Mesenchymal stem cell (in vitro differentiated cells and primary cell): Measurements from ENCODE around the gene M6PR.
"Not testable (repeated sequence)": the region's sequence is repeated elsewhere in the genome, so short reads cannot be mapped to it uniquely, and the experiment has no call there.

Source experiments
- DNase-seq: peaks from one replicate; pipeline ENCODE4 v3.0.0-alpha.2; 2013
- H2AFZ ChIP-seq: one replicate; pipeline ENCODE4 v1.6.1; 2013; ENCODE audit warnings: low read depth, mild to moderate bottlenecking, control low read depth, inconsistent platforms, low read length, moderate library complexity
- H2AK5ac ChIP-seq: 2 replicates; pipeline ENCODE4 v1.6.1; 2013; ENCODE audit warnings: low read length, moderate library complexity, mild to moderate bottlenecking, inconsistent platforms; ENCODE audit not compliant: severe bottlenecking
- H2BK120ac ChIP-seq: one replicate; pipeline ENCODE4 v1.6.1; 2013; ENCODE audit warnings: low read depth, mild to moderate bottlenecking, inconsistent platforms, low read length, moderate library complexity
- H2BK12ac ChIP-seq, 2 experiments: one replicate each; pipeline ENCODE4 v1.6.1; 2013; ENCODE audit warnings: inconsistent platforms in 2 of 2, low read length in 2 of 2, mild to moderate bottlenecking in 2 of 2, moderate library complexity in 2 of 2, control low read depth in 1 of 2
- H2BK15ac ChIP-seq: one replicate; pipeline ENCODE4 v1.6.1; 2013; ENCODE audit warnings: mild to moderate bottlenecking, low read depth, inconsistent platforms; ENCODE audit not compliant: poor library complexity, severe bottlenecking
- H2BK5ac ChIP-seq: 2 replicates; pipeline ENCODE4 v1.6.1; 2013; ENCODE audit warnings: low read depth, mild to moderate bottlenecking, low read length, control low read depth, inconsistent platforms; ENCODE audit not compliant: poor library complexity, severe bottlenecking
- H3K14ac ChIP-seq, 2 experiments: one replicate each; pipeline ENCODE4 v1.6.1; 2013; ENCODE audit warnings: inconsistent platforms in 2 of 2, low read length in 2 of 2, control low read depth in 1 of 2, mild to moderate bottlenecking in 1 of 2, moderate library complexity in 1 of 2
- H3K18ac ChIP-seq, 2 experiments: one replicate each; pipeline ENCODE4 v1.6.1; 2013; ENCODE audit warnings: inconsistent platforms in 2 of 2, low read length in 2 of 2, control low read depth in 1 of 2, low read depth in 1 of 2, mild to moderate bottlenecking in 1 of 2
- H3K23ac ChIP-seq, 2 experiments: one replicate each; pipeline ENCODE4 v1.6.1; 2013; ENCODE audit warnings: inconsistent platforms in 2 of 2, low read length in 2 of 2, mild to moderate bottlenecking in 2 of 2, moderate library complexity in 2 of 2, control low read depth in 1 of 2
- H3K27ac ChIP-seq: 2 replicates; pipeline ENCODE4 v1.5.1; 2013; ENCODE audit warnings: mild to moderate bottlenecking, moderate library complexity, low read length, control low read depth, inconsistent platforms; ENCODE audit not compliant: poor library complexity, severe bottlenecking
- H3K27me3 ChIP-seq, 2 experiments: 2 replicates each; pipeline versions ENCODE4 v1.6.1 to v1.7.0; 2013; ENCODE audit warnings: low read length in 2 of 2, mild to moderate bottlenecking in 2 of 2, moderate library complexity in 2 of 2, control low read depth in 1 of 2, inconsistent platforms in 1 of 2; ENCODE audit not compliant: control insufficient read depth in 1 of 2, insufficient read depth in 1 of 2
- H3K36me3 ChIP-seq, 2 experiments: 2 replicates each; pipeline versions ENCODE4 v1.6.1 to v1.7.0; 2013; ENCODE audit warnings: low read length in 2 of 2, control low read depth in 1 of 2, inconsistent platforms in 1 of 2, low read depth in 1 of 2, mild to moderate bottlenecking in 1 of 2; ENCODE audit not compliant: insufficient read depth in 2 of 2, control insufficient read depth in 1 of 2
- H3K4ac ChIP-seq, 2 experiments: one replicate each; pipeline ENCODE4 v1.6.1; 2013; ENCODE audit warnings: inconsistent platforms in 2 of 2, low read length in 2 of 2, mild to moderate bottlenecking in 2 of 2, moderate library complexity in 2 of 2, control low read depth in 1 of 2, low read depth in 1 of 2
- H3K4me1 ChIP-seq: 2 replicates; pipeline ENCODE4 v1.6.1; 2013; ENCODE audit warnings: low read depth, low read length, control low read depth; ENCODE audit not compliant: control insufficient read depth, insufficient read depth
- H3K4me2 ChIP-seq: 2 replicates; pipeline ENCODE4 v1.6.1; 2013; ENCODE audit warnings: low read length, mild to moderate bottlenecking, inconsistent platforms; ENCODE audit not compliant: poor library complexity, severe bottlenecking
- H3K4me3 ChIP-seq, 2 experiments: 2 replicates each; pipeline versions ENCODE4 v1.5.1 to v1.7.0; 2013; ENCODE audit warnings: low read length in 2 of 2, mild to moderate bottlenecking in 2 of 2, control low read depth in 1 of 2, low read depth in 1 of 2; ENCODE audit not compliant: insufficient read depth in 1 of 2
- H3K79me1 ChIP-seq: replicated peaks from 2 replicates; pipeline ENCODE4 v1.6.1; 2013; ENCODE audit warnings: mild to moderate bottlenecking, control low read depth, low read length, inconsistent platforms; ENCODE audit not compliant: poor library complexity, severe bottlenecking
- H3K9ac ChIP-seq: 2 replicates; pipeline ENCODE4 v1.7.0; 2013; ENCODE audit warnings: mild to moderate bottlenecking, low read length, moderate library complexity
- H3K9me3 ChIP-seq: 2 replicates; pipeline ENCODE4 v1.7.0; 2013; ENCODE audit warnings: mild to moderate bottlenecking, low read length; ENCODE audit not compliant: control insufficient read depth
- H4K8ac ChIP-seq: one replicate; pipeline ENCODE4 v1.6.1; 2013; ENCODE audit warnings: inconsistent platforms, mild to moderate bottlenecking, low read length, moderate library complexity
- H4K91ac ChIP-seq: one replicate; pipeline ENCODE4 v1.6.1; 2013; ENCODE audit warnings: mild to moderate bottlenecking, low read length, inconsistent platforms
- WGBS: methylation state at CpG from one replicate; pipeline ENCODE4 v1.1.7; 2013; ENCODE audit warnings: mixed read lengths; 5-methylcytosine and 5-hydroxymethylcytosine counted together

Gene M6PR

GRCh38 chr12:8917031-8917430 is 32.4 kb downstream of the M6PR start:
- H3K27ac ChIP-seq: no peak overlapping the region
- no peak overlapping the region for H3K4me3 ChIP-seq
- H2BK12ac ChIP-seq: no peak overlapping the region
- H2AFZ ChIP-seq: no peak overlapping the region
- no peaks in the 10 kb centered on the region for H3K9me3 ChIP-seq
- no peak overlapping the region for H2AK5ac ChIP-seq
- H2BK5ac ChIP-seq: no peak overlapping the region
- no peak overlapping the region for H3K4me2 ChIP-seq
- H3K23ac ChIP-seq: no peak overlapping the region
- no peak overlapping the region for H3K18ac ChIP-seq
- H4K91ac ChIP-seq: no peak overlapping the region
- H3K27me3 ChIP-seq: no peaks in the 10 kb centered on the region
- H4K8ac ChIP-seq: no peak overlapping the region
- no peak overlapping the region for H3K14ac ChIP-seq
- no peak overlapping the region for H2BK15ac ChIP-seq
- peaks cover 15% of the 10 kb centered on the region for H3K79me1 ChIP-seq
- no peak overlapping the region for H2BK120ac ChIP-seq
- WGBS: 76% methylated on average over 3 of the region's 3 CpGs
- no peak for DNase-seq
- H3K9ac ChIP-seq: no peak overlapping the region
- no peak overlapping the region for H3K4ac ChIP-seq
- H3K4me1 ChIP-seq: peaks cover 3% of the 10 kb centered on the region
- peaks cover 11 to 24% of the 10 kb centered on the region in 2 experiments for H3K36me3 ChIP-seq

GRCh38 chr12:8916154-8916553 is 33.3 kb downstream of the M6PR start:
- Histone ChIP-seq H3K36me3 (peaks cover 7 to 16% of the 10 kb centered on the region in 2 experiments), H3K4me1 (peaks cover 3% of the 10 kb centered on the region), H2AFZ (no peak overlapping the region), H3K9ac (peak overlapping the region; percentile 85), H4K8ac (no peak overlapping the region), H3K23ac (no peak overlapping the region), H3K18ac (no peak overlapping the region), H2BK12ac (no peak overlapping the region), H3K14ac (no peak overlapping the region), H3K4ac (no peak overlapping the region), H3K27me3 (no peaks in the 10 kb centered on the region), H3K79me1 (peaks cover 15% of the 10 kb centered on the region), H2BK15ac (no peak overlapping the region), H3K4me3 (peak overlapping the region in 1 of 2 experiments; percentile 96), H3K9me3 (no peaks in the 10 kb centered on the region), H2BK120ac (no peak overlapping the region), H2BK5ac (no peak overlapping the region), H3K4me2 (no peak overlapping the region), H2AK5ac (no peak overlapping the region), H3K27ac (no peak overlapping the region), H4K91ac (no peak overlapping the region)
- no peak for DNase-seq

- H3K27ac ChIP-seq: peak overlapping the region; percentile 49
- WGBS: under 1% methylated on average over 30 of the region's 35 CpGs
- no peak overlapping the region for H4K91ac ChIP-seq
- peaks cover 3% of the 10 kb centered on the region for H3K4me1 ChIP-seq
- H3K27me3 ChIP-seq: no peaks in the 10 kb centered on the region
- peak overlapping the region in 1 of 2 experiments; percentile 32 for H3K4ac ChIP-seq
- H3K14ac ChIP-seq: peak overlapping the region in 1 of 2 experiments; percentile 14
- H2BK15ac ChIP-seq: peak overlapping the region; percentile 33
- H2BK12ac ChIP-seq: peak overlapping the region in 1 of 2 experiments; percentile 74
- peak overlapping the region; percentile 85 for H3K9ac ChIP-seq
- H2AK5ac ChIP-seq: no peak overlapping the region
- peak overlapping the region; percentile 79 for H3K4me2 ChIP-seq
- H3K9me3 ChIP-seq: no peaks in the 10 kb centered on the region
- peaks cover 4 to 10% of the 10 kb centered on the region in 2 experiments for H3K36me3 ChIP-seq
- H2BK5ac ChIP-seq: no peak overlapping the region
- DNase-seq: peak; percentile 63
- H3K18ac ChIP-seq: peak overlapping the region; percentile 67 to 83
- no peak overlapping the region for H4K8ac ChIP-seq
- H3K23ac ChIP-seq: no peak overlapping the region
- H3K4me3 ChIP-seq: peak overlapping the region; percentile 74 to 96
- H2AFZ ChIP-seq: peak overlapping the region; percentile 1
- peaks cover 15% of the 10 kb centered on the region for H3K79me1 ChIP-seq
- H2BK120ac ChIP-seq: no peak overlapping the region
These were observed 34.5 kb downstream of the M6PR start for GRCh38 chr12:8914716-8915526.

- not testable (repeated sequence) for H4K91ac ChIP-seq, H2AK5ac ChIP-seq, H2BK5ac ChIP-seq, H3K9me3 ChIP-seq, H3K79me1 ChIP-seq, H3K36me3 ChIP-seq, H3K4me1 ChIP-seq, H3K27me3 ChIP-seq
- Histone ChIP-seq H4K8ac (peak within 1 kb of the TSS; percentile 3), H3K18ac (peak within 1 kb of the TSS; percentile 67 to 83), H3K4ac (peak within 1 kb of the TSS in 1 of 2 experiments; percentile 32), H2BK15ac (peak within 1 kb of the TSS; percentile 33), H2BK12ac (peak within 1 kb of the TSS in 1 of 2 experiments; percentile 74), H3K4me3 (peak within 1 kb of the TSS; percentile 74 to 96), H3K27ac (peak within 1 kb of the TSS; percentile 87), H3K23ac (peak within 1 kb of the TSS in 1 of 2 experiments; percentile 40), H3K4me2 (peak within 1 kb of the TSS; percentile 79), H2BK120ac (peak within 1 kb of the TSS; percentile 64), H3K9ac (peak within 1 kb of the TSS; percentile 90), H2AFZ (peak within 1 kb of the TSS; percentile 1), H3K14ac (peak within 1 kb of the TSS in 1 of 2 experiments; percentile 14)
- WGBS: 0% methylated on average over 8 of the region's 57 CpGs
- peak; percentile 88 for DNase-seq
These were observed 35.3 kb downstream of the M6PR start, which contains the start of gene PHC1 for GRCh38 chr12:8914033-8914715. Gene PHC1, plus strand, starts transcription at chr12:8914509. Its CDS starts 3,169 bp downstream, at chr12:8917678.
